ENCODE results near the gene GIPC2. TPM values are rescaled to one million over a fixed set of nuclear protein-coding genes. Genes with fewer than 3 reads are reported as not detected.

The GIPC2 gene
- polyA plus RNA-seq, 12 donors: 1.0 to 9.8 (median 1.6) TPM; not detected in 1

DNA sequence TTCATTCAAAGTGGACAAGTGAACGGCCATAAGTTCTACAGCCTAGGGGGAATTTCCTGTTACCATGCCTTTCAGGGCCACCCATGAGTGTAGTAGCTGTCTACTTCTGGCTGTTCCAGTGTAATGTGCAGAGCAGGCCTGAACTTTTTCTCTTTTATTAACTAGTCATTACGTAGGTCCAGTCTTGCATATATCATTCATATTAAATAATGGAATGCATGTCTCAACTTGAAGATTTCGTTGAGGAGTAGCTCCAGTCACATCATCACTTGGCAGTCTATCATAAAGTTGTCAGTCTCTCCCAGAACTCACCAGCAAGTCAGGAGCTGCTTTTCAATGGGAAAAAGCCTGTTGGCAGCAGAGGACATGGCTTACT, 12.0 kb upstream of the GIPC2 start:
- no peak for DNase-seq

DNA sequence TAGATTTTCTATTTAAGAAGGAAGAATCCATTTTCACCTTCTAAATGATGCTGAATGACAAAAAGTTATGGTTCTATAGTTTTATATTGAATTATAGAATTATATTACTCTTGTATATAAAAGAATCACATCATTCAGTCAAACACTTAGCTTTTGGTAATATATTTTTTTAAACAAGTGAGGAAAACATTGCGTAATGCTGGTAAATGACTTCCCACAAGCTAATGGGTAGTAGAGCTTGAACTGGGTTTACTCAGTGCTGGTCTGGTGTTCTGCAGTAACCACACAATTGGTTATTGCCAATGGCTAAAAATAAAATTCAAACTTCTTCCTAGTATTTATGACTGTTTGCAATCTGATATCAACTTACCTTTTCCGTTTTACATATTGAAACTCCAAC, 10.6 kb upstream of the GIPC2 start:
- DNase-seq: no peak

DNA sequence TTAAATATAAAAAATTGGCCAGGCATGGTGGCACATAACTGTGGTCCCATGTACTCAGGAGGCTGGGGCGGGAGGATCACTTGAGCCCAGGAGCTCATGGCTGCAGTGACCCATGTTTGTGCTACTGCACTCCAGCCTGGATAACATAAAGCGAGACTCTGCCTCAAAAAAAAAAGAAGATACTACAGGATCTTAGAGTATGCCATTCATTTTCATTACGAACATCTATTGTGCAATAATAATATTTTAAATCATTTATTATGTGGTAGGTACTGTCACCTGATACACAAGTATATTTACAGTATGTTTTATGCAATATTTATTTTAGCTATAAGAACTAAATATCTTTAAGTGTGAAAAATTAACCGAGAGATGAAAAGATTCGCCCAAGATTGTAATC, 9.3 kb upstream of the GIPC2 start:
- no peak for DNase-seq

DNA sequence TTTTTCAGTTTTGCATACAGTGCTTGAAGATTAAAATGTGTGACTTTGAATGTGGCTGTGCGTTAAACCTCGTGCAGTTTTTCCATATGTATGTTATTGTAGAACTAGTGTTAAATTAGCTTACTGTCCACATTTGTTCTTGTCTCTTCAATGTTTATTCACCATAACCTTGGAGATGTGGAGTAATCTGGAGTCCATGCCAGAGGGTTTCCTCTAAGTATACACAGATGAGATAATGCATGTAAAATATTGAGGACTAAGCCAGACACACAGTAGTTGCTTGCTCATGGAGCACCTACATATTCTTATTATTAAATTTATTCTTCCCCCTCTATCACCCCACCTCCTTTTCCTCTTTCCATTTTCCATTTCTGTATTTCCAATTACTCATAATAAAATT, 7.7 kb upstream of the GIPC2 start:
- DNase-seq: peak; percentile 33

DNA sequence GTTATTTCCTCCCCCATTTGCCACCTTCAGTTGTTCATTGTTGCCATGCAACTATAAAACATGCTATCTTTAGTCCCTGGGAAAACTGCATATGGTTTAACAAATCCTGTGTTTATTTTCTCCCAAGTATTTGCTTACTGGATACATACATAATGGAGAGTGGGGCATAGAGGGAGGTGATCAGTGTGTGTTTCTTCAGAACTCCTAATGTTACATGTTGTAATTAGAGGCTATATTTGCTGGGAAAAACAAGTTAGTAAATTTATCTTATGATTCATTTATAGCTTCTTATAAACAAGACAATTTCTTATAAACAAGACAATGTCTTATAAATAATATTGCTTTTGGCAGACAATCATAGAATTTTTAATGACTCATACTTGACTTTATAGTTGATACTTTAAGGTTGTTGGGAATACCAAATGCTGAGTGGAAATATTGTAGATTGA, 7.3 kb upstream of the GIPC2 start:
- DNase-seq: no peak

DNA sequence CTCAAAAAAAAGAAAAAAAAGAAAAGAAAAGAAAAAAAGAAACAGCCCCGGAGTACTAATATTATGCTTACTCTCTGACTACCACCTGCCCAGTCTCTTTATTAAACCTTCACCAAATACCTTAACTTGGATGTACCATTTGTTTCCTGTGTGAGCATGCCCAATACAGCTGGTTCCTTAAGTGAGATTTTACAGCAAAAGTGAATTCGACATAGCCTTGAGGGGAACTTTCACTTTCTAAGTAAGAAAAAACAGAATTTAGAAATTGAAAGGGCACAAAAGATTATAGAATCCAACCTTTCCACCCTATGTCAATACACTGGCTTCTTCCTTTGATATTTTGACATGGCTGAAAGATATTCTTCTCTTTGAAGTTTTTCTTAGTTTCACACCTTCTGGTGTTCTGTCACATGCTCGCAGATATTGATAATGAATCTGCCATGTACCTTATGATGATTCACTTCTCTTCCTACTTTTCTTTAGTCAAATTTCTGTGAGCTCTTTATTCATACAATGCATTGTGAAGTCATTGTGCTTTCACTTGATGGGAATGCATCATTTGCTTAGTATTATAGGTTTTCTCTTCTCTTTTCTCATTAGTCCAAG, 5.2 kb upstream of the GIPC2 start:
- DNase-seq: no peak

DNA sequence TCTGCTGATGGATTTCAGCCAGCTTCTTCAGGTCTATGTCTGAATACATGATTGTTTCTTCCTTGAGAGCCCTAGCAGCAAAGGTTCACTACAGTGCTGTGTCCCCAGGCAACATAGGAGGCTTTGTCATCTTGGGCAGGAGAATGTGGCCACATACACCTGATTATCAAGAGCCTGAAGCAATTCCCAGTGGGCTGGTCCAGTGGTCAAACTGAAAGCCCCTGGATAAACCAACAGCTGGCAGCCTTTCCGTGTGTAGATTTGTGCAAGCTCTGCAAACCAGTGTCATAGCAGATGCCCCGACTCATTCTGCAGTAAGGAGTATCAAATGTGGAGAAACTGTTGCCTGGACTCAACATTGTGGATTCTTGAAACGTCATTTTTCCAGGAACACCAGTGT, 2.3 kb upstream of the GIPC2 start:
- no peak for DNase-seq

DNA sequence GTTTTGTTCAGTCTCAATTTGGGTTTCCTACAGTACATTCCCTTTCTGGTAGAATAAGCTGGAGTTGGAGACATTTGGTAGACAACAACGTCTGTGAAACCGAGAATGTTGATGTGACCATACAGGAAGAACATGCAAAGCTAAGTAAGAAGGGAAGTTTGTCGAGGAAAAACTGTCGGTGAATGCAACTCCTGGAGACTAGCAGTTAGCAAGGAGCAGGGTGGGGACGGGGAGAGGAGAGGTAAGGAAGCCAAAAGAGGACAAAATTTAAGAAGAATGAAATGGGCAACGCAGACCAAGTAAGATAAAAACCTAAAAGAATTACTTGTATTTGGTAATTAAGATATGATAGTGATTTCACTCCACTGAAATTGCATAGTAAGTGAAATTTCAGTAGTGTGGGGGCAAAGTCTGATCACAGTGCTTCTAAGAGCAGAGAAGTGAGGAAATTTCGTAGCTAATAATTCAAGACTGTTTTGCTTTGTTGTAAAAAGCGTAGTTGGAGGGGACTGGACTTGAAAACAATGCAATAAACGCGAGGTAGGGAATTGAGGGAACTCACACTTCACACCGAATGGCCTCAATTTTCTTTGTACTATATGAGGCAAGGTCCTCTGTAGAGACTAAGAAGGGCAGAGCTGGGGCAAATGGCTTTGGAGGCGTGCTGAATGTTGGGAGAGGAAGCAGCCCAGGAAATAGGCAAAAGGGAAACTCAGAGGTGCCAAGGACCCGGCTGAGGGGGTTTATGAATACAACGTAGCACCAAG, 787 bp upstream of the GIPC2 start:
- DNase-seq: no peak

DNA sequence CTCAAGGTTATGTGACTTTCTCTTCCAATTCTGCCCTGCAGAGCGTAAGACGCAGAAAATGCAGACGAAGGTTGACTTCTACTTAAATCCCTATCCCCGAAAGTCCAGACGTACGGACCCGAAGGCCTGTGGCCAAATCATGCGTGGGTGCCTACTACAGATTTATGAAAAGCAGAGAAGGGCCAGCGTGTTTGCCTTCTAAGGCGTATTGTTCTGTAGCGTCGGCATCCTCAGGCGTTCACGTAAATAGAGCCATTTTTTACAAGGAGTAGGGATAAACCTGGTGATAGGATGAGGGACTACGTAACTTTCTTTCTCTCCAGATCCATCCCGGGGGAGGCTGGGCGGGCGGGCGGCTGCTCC, 222 bp upstream of the GIPC2 start:
- no peak for DNase-seq

DNA sequence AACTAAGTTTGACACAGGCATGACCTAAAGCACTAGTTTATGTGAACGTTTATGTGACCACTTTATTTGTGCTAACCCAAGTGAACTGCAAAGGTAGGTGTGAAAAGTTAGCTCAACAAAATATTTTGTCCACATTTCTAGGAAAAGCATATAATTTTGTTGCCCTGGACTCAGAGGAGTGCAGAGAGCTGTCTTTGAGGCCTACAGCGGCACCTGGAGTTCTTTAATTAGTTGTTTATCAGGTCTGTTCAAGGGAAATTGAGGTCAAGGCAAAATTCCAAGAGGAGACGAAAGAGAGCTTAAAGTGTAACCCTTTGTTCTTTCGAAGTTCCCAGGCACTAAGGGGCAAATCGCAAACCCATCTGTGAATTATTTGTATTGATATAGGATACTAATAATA, 1.3 kb downstream of the GIPC2 start:
- DNase-seq: no peak

DNA sequence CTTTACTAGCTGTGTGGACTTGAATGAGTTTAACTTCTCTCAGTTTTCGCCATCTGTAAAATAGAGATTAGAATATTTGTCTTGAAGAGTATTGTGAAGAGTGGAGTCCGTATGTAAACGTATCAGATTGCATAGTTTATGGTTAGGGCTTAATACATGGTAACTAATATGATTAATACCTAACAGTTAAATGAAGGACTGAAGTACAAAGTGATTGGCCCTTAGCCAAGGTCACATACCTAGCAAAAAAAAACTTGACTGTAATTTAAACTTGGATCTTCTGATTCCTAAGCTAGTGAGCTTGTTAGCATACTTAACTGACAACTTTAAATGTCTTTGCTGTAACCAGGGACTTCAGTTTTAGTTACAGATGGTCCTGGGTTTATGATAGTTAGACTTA, 1.9 kb downstream of the GIPC2 start:
- DNase-seq: no peak

DNA sequence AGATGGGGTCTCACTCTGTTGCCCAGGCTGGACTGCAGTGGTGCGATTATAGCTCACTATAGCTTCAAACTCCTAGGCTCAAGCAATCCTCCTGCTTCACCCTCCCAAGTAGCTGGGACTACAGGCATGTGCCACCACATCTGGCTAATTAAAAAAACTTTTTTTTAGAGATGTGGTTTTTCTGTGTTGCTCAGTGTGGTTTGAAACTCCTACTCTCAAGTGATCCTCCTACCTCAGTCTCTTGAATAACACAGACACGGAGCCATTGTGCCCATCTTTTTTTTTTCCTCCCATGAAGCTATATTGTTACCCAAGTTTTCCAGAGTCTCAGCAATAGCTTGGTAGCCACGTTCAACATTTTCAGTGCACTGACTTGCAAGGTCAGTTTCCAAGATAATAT, 2.7 kb downstream of the GIPC2 start:
- no peak for DNase-seq

DNA sequence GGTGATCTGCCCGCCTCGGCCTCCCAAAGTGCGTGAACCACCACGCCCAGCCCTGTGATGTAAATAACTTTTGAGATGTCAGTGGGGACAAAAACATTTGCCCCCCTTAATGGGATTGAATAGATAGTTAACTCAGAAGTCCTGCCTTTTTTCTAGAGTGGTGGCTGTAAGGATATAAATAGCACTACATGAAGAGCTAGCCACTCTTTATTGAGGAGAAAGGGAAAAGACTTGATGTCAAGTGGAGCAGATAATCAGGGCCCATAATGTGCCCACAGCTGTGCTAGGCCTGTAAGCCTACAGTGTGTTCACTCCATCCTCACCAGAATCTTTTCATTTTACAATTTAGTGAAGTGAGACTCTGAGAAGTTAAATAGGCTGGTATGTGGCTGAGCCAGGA, 3.6 kb downstream of the GIPC2 start:
- no peak for DNase-seq

DNA sequence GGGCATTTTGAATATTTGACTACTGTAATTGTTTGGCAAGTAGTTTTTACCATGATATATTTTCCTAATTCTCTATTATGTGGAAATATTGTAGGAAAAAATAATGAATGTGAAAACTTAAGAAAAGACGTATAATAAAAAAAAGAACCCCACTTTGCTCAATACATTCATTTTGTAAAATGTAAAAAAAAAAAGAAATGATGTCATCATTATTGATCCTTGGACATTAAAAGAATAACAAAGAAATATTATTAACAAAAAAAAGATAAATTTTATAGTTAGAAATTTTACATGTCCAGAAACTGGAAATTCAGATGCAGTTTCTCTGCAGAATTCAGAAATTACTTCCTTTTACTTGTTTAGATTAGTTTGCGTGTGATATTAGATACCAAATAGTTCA, 5.2 kb downstream of the GIPC2 start:
- no peak for DNase-seq

DNA sequence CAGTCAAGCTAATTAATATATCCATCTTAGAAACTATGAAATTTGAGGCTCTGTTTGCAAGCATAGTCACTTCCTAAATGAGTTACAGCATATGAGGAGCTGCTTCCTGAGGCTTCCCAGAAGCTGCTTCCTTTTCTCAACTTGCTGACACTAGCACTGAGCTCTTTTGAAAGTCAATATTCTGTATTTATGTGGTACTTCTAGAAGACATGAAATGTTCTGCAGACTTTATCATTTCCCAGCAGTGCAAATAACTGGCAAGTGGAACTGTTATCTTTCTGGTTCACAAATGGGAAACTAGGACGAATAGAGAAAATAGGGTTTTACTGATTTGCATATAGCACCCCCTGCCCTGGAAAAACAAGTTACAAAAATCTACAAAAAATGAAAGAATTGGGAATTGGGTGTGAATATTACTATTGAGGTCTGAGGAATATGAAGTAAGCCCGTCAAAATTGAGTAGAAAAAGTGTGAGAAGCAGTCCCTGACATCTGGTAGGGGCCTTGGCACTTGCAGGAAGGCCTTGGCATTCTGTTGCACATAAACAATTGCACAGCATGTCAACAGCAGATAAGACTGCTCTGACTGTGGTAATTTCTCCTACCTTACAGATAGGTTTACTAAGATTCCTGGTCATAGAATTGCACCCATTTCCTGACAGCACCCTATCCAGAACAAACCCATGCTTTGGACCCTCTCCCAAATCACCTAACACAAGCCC, 7.1 kb downstream of the GIPC2 start:
- DNase-seq: no peak

DNA sequence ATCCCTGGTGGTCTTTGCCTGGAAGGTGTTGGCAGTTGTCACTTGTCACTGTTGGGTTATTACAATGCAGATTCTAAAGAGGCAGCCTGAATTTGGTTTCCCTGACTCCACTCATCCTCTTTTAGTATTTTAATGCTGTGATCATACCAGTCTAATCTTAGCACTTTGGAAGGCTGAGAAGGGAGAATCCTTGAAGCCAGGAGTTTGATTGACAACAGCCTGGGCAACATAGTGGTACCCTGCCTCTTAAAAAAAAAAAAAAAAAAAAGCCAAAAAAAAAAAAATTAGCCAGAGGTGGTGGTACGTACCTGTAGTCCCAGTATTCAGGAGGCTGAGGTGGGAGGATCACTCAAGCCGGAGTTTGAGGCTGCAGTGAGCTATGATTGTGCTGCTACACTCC, 7.7 kb downstream of the GIPC2 start:
- no peak for DNase-seq

DNA sequence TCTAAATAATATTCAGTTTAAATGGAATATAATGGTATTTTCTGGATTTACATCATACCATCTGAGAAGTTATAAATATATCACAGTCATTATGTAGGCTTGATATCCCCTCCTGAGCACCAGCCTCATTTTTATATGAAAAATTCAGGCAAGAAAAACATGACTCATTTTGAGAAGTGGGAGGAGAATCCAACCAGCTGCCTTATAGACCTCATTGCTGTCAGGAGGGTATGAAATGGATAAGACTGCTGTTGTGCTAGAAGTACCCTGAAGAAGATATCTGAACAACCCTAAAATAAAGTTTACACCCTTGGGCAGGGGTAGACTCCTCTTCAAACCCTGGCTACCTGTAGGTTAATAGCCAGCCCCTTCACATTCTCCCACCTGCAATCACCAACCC, 8.8 kb downstream of the GIPC2 start:
- no peak for DNase-seq

DNA sequence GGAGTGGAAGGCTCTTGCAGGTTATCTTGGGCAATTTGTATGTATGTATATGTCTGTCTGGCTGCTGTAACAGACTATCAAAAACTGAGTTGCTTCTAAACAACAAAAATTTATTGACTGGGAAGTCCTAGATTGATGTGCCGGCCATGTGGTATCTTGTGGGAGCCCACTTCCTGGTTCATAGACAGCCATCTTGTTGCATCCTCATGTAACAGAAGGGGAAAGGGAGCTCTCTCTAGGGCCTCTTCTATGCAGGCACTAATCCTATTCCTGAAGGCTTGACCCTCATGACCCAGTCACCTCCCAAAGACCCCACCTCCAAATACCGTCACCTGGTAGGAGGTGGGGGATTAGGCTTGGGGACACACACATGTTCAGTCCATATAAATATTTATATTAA, 9.2 kb downstream of the GIPC2 start:
- DNase-seq: no peak

DNA sequence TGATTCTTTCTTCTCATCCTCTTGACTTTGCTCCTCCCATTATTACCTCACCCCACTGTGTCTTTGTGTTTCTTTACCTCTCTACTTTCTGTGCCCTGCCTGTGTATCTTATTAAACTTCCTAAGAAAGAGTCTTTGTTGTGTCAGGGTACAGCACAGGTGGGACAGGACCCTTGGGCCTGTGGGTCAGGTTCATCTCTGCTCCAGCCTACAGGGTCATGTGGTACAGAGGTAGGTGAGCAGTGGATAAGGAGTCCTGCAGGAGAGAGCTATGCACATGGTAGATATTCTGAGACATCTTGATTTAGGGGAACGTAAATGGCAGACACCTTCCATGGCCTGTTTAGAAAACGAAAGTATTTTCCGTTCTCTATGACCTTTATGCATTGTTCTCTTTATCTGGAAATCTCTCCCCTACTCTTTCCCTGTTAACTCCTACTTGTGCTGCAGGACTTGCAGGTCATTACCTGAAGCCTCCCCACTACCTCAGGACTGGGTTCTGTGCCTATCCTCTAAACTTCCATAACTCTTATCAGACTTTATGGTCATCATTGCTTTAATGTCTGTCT, 9.9 kb downstream of the GIPC2 start:
- DNase-seq: no peak

DNA sequence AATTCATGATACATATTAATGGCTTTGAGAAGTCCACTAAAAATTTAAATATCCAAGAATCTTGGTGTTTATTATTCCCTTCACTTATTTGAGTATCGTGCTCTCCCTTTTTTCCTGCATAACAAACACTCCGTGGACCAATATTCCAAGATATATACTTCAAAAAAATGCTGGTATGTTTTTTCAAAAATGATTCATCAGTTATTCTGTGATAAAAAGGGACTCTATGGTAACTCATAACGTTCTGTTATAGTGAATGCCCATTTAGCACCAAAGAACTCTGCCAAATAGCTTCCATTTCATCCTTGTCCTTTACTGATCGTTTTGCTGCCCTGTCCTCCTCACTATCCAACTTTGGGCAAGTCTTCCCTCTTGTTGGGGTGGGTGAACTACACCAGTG, 12.9 kb downstream of the GIPC2 start:
- no peak for DNase-seq

DNA sequence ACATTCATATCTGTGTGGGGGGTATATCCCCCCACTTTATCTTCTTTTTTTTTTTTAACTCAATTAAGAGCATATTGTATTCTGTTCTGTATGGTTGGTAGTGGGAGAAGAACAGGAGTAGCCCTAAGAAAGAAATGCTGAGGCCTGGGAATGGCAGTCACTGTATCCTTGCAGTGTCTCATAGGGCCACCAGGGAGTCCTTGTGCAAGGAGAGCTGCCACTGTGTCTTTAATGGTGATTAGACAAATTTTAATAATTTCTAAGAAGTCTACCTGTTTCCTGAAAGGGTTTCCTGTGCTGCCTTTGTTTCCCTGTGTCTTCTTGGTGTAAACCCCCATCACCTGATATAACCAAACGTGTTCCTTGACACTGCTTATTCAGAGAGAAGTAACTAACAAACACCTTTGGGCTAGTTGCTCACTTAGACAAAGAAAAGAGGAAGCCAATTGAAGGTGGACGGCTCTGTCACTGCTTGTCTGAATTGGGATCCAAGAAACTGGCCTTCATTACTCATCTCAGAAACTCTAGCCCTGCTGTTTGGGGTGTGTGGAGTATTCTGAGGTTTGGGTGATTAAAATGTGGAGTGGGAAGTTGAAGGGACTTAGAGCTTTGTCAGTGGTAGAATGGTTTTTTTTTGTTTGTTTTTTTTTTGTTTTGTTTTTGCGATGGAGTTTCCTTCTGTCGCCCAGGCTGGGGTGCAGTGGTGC, 15.2 kb downstream of the GIPC2 start:
- no peak for DNase-seq

DNA sequence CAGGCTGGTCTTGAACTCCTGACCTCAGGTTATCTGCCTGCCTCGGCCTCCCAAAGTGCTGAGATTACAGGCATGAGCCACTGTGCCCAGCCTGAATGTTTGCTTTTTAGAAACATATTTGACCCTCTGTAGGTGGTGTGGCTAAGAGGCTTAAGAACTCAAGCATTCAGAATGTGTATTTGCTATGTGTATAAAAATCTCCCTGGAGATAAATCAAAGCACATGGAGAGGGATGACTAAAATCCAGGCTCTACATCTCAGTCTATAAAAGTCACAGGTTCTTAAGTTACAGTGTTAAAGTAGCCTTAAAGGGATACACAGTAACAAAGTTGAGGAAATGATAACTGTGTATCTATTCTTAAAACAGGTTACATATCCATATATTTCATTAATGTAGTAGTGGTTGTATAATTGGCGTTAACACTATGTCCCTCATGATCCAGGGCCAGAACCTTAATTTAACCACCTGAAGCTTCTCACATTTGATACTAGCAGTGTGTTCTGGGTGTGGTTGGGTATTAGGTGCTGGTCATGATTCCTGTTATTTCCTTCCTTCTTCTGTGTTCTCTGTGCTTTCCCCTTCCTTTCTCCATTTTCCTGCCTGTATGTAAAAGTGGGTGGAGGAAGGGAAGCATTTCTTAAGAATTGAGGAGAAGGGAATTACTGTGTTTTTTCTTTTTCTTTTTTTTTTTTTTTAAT, 16.2 kb downstream of the GIPC2 start:
- DNase-seq: no peak
